ENCODE results near the gene ZFP92.
"Not testable (repeated sequence)": the region's sequence is repeated elsewhere in the genome, so short reads cannot be mapped to it uniquely, and the experiment has no call there.

The ZFP92 gene

GRCh38 chrX:153387345-153387744, 23.9 kb upstream of the ZFP92 start:
- no peak for DNase-seq (ENCODE audit: low spot score)

GRCh38 chrX:153387987-153388721, 23.1 kb upstream of the ZFP92 start:
- no peak for DNase-seq (ENCODE audit: low spot score)

- no peak for DNase-seq (ENCODE audit: low spot score)
These were observed 22.4 kb upstream of the ZFP92 start for GRCh38 chrX:153388722-153389459.

- DNase-seq (ENCODE audit: low spot score) = not testable (repeated sequence)
These were observed 21.9 kb upstream of the ZFP92 start for GRCh38 chrX:153389460-153389768.

- DNase-seq (ENCODE audit: low spot score) = no peak
These were observed 18.5 kb upstream of the ZFP92 start for GRCh38 chrX:153392642-153393321.

- DNase-seq (ENCODE audit: low spot score) = no peak
These were observed 16.7 kb upstream of the ZFP92 start for GRCh38 chrX:153394612-153395011.

GRCh38 chrX:153395613-153396319, 15.5 kb upstream of the ZFP92 start:
- no peak for DNase-seq (ENCODE audit: low spot score)

- DNase-seq (ENCODE audit: low spot score) = no peak
These were observed 14.7 kb upstream of the ZFP92 start for GRCh38 chrX:153396320-153397195.

- no peak for DNase-seq (ENCODE audit: low spot score)
These were observed 13.9 kb upstream of the ZFP92 start for GRCh38 chrX:153397256-153397960.

GRCh38 chrX:153398275-153398960, 12.9 kb upstream of the ZFP92 start:
- no peak for DNase-seq (ENCODE audit: low spot score)

GRCh38 chrX:153400146-153401132, 10.8 kb upstream of the ZFP92 start:
- peak; percentile 49 for DNase-seq (ENCODE audit: low spot score)

GRCh38 chrX:153401133-153401764, 10.0 kb upstream of the ZFP92 start, which contains the start of gene PNMA6E:
TSS of gene PNMA6E (minus strand) at chrX:153401350. CDS start at chrX:153398849, 2,501 bp downstream.
- no peak for DNase-seq (ENCODE audit: low spot score)

- DNase-seq (ENCODE audit: low spot score) = not testable (repeated sequence)
These were observed 6.9 kb upstream of the ZFP92 start for GRCh38 chrX:153404333-153404732.

GRCh38 chrX:153405426-153405825, 5.8 kb upstream of the ZFP92 start:
- DNase-seq (ENCODE audit: low spot score) = no peak

GRCh38 chrX:153406011-153406410, 5.3 kb upstream of the ZFP92 start:
- no peak for DNase-seq (ENCODE audit: low spot score)

- no peak for DNase-seq (ENCODE audit: low spot score)
These were observed 4.4 kb upstream of the ZFP92 start for GRCh38 chrX:153406903-153407302.

GRCh38 chrX:153407736-153408135, 3.5 kb upstream of the ZFP92 start:
- DNase-seq (ENCODE audit: low spot score) = no peak

GRCh38 chrX:153408221-153408721, 3.0 kb upstream of the ZFP92 start:
- no peak for DNase-seq (ENCODE audit: low spot score)

All from AG20443 (cell line).